Right lobe of liver (tissue), 4 donors: ENCODE measurements around the gene SVIL.

Source experiments
- POLR2A ChIP-seq: fragments of 450-650 bp; IDR thresholded peaks from one replicate; pipeline ENCODE4 v1.6.1; 2017; ENCODE audit warnings: antibody characterized with exemption, mild to moderate bottlenecking
- TF ChIP-seq, protein P1 (sequence below), 4 donors: fragments of 200-600 bp in 3 of 4; fragments of 450-650 bp in 1 of 4; IDR thresholded peaks; one replicate each; pipeline versions ENCODE4 v1.5.1 to v1.8.0; 2016 to 2022; ENCODE audit warnings: antibody characterized with exemption in 4 of 4, mild to moderate bottlenecking in 2 of 4
- donor health status: DM: no; HTN: no; CAD: no.
- donor health status: DM: no; HTN: no; CAD: no.
- donor health status: DM: no; HTN: yes; CAD: no.

DNA sequence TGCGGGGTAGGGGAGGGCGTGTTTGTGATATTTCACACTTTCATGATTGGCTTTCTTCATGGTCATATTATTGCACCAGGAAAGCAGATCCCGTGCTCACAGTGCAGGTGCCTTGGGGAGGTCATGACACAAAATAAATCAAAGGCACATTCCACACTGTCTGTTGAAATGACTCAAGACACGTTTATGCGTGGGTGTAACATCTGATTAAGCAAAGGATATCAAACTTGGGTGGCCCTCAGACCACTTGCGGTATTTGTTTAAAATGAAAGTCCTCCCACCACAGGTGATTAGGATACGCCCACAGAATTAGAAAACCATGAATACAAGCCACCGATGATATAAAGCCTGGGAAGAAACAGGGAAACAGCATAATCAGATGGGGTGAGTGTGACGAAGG lies 51.1 kb downstream of the SVIL start:
- TF ChIP-seq POLR2A, result no peak
- TF ChIP-seq, protein P1, sequence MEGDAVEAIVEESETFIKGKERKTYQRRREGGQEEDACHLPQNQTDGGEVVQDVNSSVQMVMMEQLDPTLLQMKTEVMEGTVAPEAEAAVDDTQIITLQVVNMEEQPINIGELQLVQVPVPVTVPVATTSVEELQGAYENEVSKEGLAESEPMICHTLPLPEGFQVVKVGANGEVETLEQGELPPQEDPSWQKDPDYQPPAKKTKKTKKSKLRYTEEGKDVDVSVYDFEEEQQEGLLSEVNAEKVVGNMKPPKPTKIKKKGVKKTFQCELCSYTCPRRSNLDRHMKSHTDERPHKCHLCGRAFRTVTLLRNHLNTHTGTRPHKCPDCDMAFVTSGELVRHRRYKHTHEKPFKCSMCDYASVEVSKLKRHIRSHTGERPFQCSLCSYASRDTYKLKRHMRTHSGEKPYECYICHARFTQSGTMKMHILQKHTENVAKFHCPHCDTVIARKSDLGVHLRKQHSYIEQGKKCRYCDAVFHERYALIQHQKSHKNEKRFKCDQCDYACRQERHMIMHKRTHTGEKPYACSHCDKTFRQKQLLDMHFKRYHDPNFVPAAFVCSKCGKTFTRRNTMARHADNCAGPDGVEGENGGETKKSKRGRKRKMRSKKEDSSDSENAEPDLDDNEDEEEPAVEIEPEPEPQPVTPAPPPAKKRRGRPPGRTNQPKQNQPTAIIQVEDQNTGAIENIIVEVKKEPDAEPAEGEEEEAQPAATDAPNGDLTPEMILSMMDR (IDR thresholded peaks at IDR 0.05), result no peak
